Left lung (tissue), 10 donors: ENCODE measurements around the gene ERICH2. TPM values are rescaled to one million over a fixed set of nuclear protein-coding genes. Genes with fewer than 3 reads are reported as not detected.

Source experiments
- ATAC-seq: fragments of 200-7000 bp; cut with Tn5 transposase; one replicate; pipeline ENCODE4 v1.9.1; 2020; ENCODE audit warnings: moderate library complexity
- DNase-seq, 4 donors: peaks; one replicate each; pipeline ENCODE4 v3.0.0-alpha.2; 2013 to 2020
- H3K27ac ChIP-seq, 2 donors: fragments of 200-600 bp; sonication (generic) in 1 of 2; one replicate each; pipeline versions ENCODE4 v1.5.0 to v1.8.0; 2020 to 2021
- H3K27me3 ChIP-seq, 2 donors: fragments of 200-600 bp; sonication (generic) in 1 of 2; one replicate each; pipeline versions ENCODE4 v1.5.0 to v1.8.0; 2020 to 2021
- H3K36me3 ChIP-seq, 2 donors: fragments of 200-600 bp; sonication (generic) in 1 of 2; one replicate each; pipeline versions ENCODE4 v1.5.0 to v1.8.0; 2020 to 2021
- H3K4me1 ChIP-seq, 2 donors: fragments of 200-600 bp; one replicate each; pipeline ENCODE4 v1.8.0; 2021
- H3K4me3 ChIP-seq, 2 donors: fragments of 200-600 bp; sonication (generic) in 1 of 2; one replicate each; pipeline versions ENCODE4 v1.5.0 to v1.8.0; 2020 to 2021; ENCODE audit warnings: mild to moderate bottlenecking in 1 of 2
- H3K9me3 ChIP-seq, 2 donors: fragments of 200-600 bp; sonication (generic) in 1 of 2; one replicate each; pipeline versions ENCODE4 v1.5.0 to v1.8.0; 2020 to 2021
- CTCF ChIP-seq, 2 donors: fragments of 200-600 bp; sonication (generic) in 1 of 2; IDR thresholded peaks; one replicate each; pipeline versions ENCODE4 v1.5.0 to v1.8.0; 2021; ENCODE audit warnings: antibody characterized with exemption in 2 of 2
- intact Hi-C, 2 donors: fragments of 100-400 bp; cut with DNase I; formaldehyde crosslinking; loops; one replicate each; pipeline versions ENCODE4 v1.11.2 to v1.14.2; 2022
- polyA plus RNA-seq, 6 donors: library from polyadenylated mRNA; unstranded; fragments of 120-200 nt; gene quantifications; one replicate each; pipeline ENCODE4 v1.2.1, GENCODE V29; 2013; ENCODE audit not compliant: insufficient read length in 6 of 6
- total RNA-seq, 2 donors: library from RNA; stranded (reverse); fragmentation: NEBNext Ultra II Directional; extraction: Animal tissue kit (Norgen Biotek cat#: 25700); gene quantifications; one replicate each; pipeline ENCODE4 v1.2.1, GENCODE V29; 2021
- donor health status: DM: no; HTN: yes; CAD: no.
- donor health status: DM: no; HTN: no; CAD: no.

Gene ERICH2
- total and polyA plus RNA-seq, 8 donors = 3.3 to 14.4 (median 11.5) TPM

GRCh38 chr2:170836027-170836426 lies 65.8 kb downstream of the ERICH2 start:
- ATAC-seq (no peak), DNase-seq (no peak)
- Histone ChIP-seq H3K27me3 (peaks cover 3% of the 10 kb centered on the region in 2 donors), H3K27ac (no peak overlapping the region), H3K4me3 (no peak overlapping the region), H3K36me3 (no peaks in the 10 kb centered on the region), H3K9me3 (no peaks in the 10 kb centered on the region), H3K4me1 (no peaks in the 10 kb centered on the region)
- intact Hi-C loops = no loop called here
- no peak for TF ChIP-seq CTCF (IDR thresholded peaks at IDR 0.05)

DNA sequence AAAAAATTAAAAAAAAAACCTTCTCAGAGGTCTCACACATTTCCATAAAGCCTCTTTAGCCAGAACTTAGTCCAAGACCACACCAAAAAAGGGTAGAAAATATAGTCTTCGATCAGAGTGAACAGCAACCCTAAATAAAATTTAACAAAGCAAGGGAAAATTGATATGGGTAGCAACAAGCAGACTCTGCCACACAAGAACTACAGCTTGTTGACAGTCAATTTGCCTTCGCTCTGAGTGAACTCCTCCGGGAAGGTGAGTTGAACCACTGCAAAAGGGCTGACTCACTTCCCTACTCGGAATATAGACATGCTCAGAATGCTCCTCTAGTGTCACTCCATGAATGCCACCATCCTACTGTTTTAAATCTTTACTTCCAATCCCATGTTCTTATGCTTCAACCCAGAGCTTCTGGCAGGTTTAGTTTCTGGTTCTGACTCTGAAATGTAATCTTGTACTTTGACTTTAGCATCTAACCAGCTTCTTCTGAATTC lies 70.6 kb downstream of the ERICH2 start:
- no peak for DNase-seq
- Histone ChIP-seq H3K27me3 (peaks cover 0 to 3% of the 10 kb centered on the region in 2 donors), H3K4me1 (no peaks in the 10 kb centered on the region), H3K27ac (no peak overlapping the region), H3K9me3 (no peaks in the 10 kb centered on the region), H3K36me3 (no peaks in the 10 kb centered on the region), H3K4me3 (no peak overlapping the region)
- TF ChIP-seq CTCF (IDR thresholded peaks at IDR 0.05) = no peak
- no peak for ATAC-seq
- intact Hi-C loops = no loop called here

- no peak for TF ChIP-seq CTCF (IDR thresholded peaks at IDR 0.05)
- intact Hi-C loops = no loop called here
- Histone ChIP-seq H3K36me3 (no peaks in the 10 kb centered on the region), H3K9me3 (no peaks in the 10 kb centered on the region), H3K4me3 (no peak overlapping the region), H3K4me1 (no peaks in the 10 kb centered on the region), H3K27ac (no peak overlapping the region), H3K27me3 (no peaks in the 10 kb centered on the region)
- DNase-seq (no peak), ATAC-seq (no peak)
Measured at GRCh38 chr2:170842785-170843184, 72.6 kb downstream of the ERICH2 start.

DNA sequence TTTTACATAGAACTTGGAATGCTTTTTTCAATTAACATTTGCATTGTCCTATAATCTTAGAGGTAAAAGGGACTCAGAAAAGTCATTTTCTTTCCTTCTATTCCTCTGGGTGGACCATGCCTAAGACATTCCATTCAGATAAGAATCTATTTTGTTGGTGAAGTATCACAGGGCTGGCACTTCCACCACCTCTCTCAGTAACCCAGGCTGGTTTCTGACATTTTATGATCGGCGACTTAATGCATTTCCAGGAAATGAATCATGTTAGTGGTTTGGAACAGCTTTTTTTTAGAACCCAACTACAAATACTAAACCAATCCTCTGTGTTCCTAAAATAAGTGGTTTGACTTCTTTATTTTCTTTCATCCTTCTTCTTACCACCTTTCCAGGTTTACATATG lies 73.5 kb downstream of the ERICH2 start:
- no peak for TF ChIP-seq CTCF (IDR thresholded peaks at IDR 0.05)
- H3K27me3 ChIP-seq = no peaks in the 10 kb centered on the region
- no peak overlapping the region for H3K27ac ChIP-seq
- ATAC-seq = no peak
- H3K4me1 ChIP-seq = no peaks in the 10 kb centered on the region
- DNase-seq = no peak
- no peaks in the 10 kb centered on the region for H3K36me3 ChIP-seq
- H3K9me3 ChIP-seq = no peaks in the 10 kb centered on the region
- intact Hi-C loops = no loop called here
- no peak overlapping the region for H3K4me3 ChIP-seq

- Histone ChIP-seq H3K9me3 (no peaks in the 10 kb centered on the region), H3K27ac (no peak overlapping the region), H3K4me1 (no peaks in the 10 kb centered on the region), H3K27me3 (no peaks in the 10 kb centered on the region), H3K4me3 (no peak overlapping the region), H3K36me3 (no peaks in the 10 kb centered on the region)
- DNase-seq = no peak
- no peak for TF ChIP-seq CTCF (IDR thresholded peaks at IDR 0.05)
- ATAC-seq = no peak
- intact Hi-C loops = no loop called here
Measured at GRCh38 chr2:170845343-170845742, 75.2 kb downstream of the ERICH2 start.
